Liver (tissue), 3 donors: ENCODE measurements around the gene STEAP2.

Experiments used
- ATF3 ChIP-seq: IDR thresholded peaks from 2 replicates; pipeline ENCODE4 v1.6.1; 2016; ENCODE audit warnings: antibody characterized with exemption
- CTCF ChIP-seq: fragments of 150-350 bp; IDR thresholded peaks from 2 replicates; pipeline ENCODE4 v1.5.1; 2017; ENCODE audit warnings: improper control_type of control experiment, low read depth, low read length; ENCODE audit not compliant: missing input control
- HNF4A ChIP-seq, 2 donors: conservative IDR thresholded peaks; 2 replicates each; pipeline ENCODE4 v1.6.1; 2016; ENCODE audit warnings: antibody characterized with exemption in 2 of 2, mild to moderate bottlenecking in 2 of 2
- HNF4G ChIP-seq: IDR thresholded peaks from 2 replicates; pipeline ENCODE4 v1.6.1; 2016; ENCODE audit warnings: antibody characterized with exemption
- NR2F2 ChIP-seq: IDR thresholded peaks from 2 replicates; pipeline ENCODE4 v1.6.1; 2016; ENCODE audit warnings: antibody characterized with exemption
- REST ChIP-seq: IDR thresholded peaks from 2 replicates; pipeline ENCODE4 v1.6.1; 2016; ENCODE audit warnings: antibody characterized with exemption, mild to moderate bottlenecking
- donor health status: healthy.
- donor health status: healthy.

GRCh38 chr7:90175667-90176066 is 35.9 kb upstream of the STEAP2 start:
- TF ChIP-seq REST (no peak), HNF4G (no peak), ATF3 (no peak), HNF4A (conservative IDR thresholded peaks at IDR 0.05) (no peak), CTCF (no peak), NR2F2 (no peak)
